ENCODE measurements around the gene FAM53A. TPM values are rescaled to one million over a fixed set of nuclear protein-coding genes. Genes with fewer than 3 reads are reported as not detected.
"Not testable (repeated sequence)": the region's sequence is repeated elsewhere in the genome, so short reads cannot be mapped to it uniquely, and the experiment has no call there.

Gene FAM53A
- total and polyA plus RNA-seq, 2 donors: 0.63 to 2.9 TPM

DNA sequence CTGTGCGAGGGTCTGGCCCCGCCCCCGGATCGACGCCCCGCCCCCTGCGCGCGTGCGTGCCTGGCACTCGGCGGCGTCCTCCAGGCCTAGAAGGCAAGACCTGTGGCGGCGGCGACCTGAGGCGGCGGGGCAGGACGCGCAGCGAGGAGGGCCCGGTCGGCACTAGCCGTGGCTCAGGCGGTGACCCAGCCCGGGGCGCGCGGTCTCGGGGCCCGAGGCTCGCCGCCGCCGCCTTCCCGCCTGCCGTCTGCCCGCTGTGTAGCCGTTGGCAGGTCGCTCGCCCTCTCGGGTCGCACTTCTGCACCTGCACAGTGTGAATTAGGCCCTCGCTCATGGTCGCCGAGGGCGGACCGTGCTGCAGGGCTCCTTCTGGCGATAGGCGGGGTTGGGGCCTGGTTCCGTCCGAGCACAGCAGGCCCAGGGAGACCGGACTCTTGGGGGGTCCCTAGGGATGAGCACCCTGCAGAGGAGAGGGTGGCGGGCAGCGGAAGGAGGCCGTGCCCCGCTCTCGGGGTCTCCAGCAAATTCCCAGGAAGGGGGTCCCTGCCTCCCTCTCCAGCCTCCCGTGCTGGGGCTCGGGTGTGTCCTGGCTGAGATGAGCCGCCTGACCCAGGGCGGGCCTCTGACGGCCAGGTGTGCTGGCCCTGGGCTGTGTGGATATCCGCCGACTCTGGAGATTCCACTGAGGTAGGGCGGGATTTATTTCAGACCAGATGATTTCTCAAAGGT lies 557 bp upstream of the FAM53A start:
- Histone ChIP-seq H3K36me3 (ENCODE audit: insufficient read depth) (no peaks in the 10 kb centered on the region), H3K4me1 (ENCODE audit: insufficient read depth) (no peaks in the 10 kb centered on the region), H3K4me3 (ENCODE audit: low read depth, low read length) (peak overlapping the region; percentile 46), H3K27ac (ENCODE audit: low read depth) (no peak overlapping the region)
- no peak for DNase-seq (ENCODE audit: extremely low spot score)
- WGBS: 30% methylated on average over 66 of the region's 66 CpGs

DNA sequence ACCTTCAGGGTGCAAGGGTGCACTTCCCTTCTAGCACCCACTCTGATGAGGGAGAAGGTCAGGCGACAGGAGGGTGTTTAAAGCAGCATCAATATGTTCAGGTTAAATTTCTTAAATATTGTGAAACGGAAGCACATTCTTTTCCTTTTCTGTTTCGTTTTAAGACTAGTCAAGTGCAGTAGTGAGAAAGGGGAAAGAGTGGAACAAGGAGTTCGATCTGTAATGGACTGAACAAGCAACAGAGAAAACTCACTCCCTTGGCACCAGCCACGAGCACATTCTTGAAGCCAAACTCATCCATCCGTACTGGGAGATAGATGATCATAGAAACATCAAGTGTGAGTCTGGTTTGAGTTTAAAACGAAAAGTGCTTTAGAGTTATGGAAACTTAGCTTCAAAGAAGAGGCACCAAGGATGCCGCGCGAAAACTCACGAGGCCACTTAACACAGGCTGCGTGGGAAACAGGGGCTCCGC lies 815 bp downstream of the FAM53A start:
- Histone ChIP-seq H3K4me3 (ENCODE audit: low read depth, low read length) (peak overlapping the region; percentile 46), H3K36me3 (ENCODE audit: insufficient read depth) (no peaks in the 10 kb centered on the region), H3K4me1 (ENCODE audit: insufficient read depth) (no peaks in the 10 kb centered on the region), H3K27ac (ENCODE audit: low read depth) (peak overlapping the region; percentile 33)
- no peak for DNase-seq (ENCODE audit: extremely low spot score)
- 7% methylated on average over 13 of the region's 13 CpGs for WGBS

DNA sequence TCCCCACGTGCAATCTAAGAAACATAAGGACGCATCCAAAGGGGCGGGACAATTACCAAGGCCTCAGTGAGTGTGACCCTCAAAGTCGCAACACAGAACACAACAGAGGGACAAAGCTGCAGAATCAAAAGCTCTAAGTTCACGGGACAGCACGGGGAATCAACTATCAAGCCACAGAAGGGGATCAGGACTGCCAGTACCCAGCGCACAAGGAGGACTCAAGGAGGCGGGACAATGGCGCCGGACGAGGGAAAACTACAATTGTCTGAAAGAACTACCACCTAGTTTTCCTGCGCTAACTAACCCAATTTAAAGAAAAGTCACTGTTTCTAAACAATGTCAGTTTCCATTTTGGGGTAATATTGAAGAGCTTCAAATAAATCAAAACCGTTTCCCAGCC lies 1.3 kb downstream of the FAM53A start:
- no peak overlapping the region for H3K27ac ChIP-seq (ENCODE audit: low read depth)
- DNase-seq (ENCODE audit: extremely low spot score): no peak
- WGBS: 90% methylated on average over 13 of the region's 13 CpGs

DNA sequence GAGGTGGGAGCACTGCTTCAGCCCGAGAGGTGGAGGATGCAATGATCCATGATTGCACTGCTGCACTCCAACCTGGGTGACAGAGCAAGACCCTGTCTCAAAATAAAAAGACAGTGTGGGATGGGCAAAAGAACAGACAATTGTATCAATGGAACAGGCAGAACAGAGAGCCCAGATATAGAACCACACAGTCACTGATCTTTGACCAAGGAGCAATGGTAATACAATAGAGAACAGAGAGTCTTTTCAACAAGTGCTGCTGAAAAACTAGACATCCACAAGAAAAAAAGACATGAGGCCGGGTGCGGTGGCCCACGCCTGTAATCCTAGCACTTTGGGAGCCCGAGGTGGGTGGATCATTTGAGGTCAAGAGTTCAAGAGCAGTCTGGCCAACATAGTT lies 5.9 kb downstream of the FAM53A start:
- Histone ChIP-seq H3K4me1 (ENCODE audit: insufficient read depth) (no peaks in the 10 kb centered on the region), H3K27ac (ENCODE audit: low read depth) (no peak overlapping the region), H3K36me3 (ENCODE audit: insufficient read depth) (no peaks in the 10 kb centered on the region), H3K4me3 (ENCODE audit: low read depth, low read length) (no peak overlapping the region)
- WGBS: 68% methylated on average over 5 of the region's 5 CpGs
- no peak for DNase-seq (ENCODE audit: extremely low spot score)

More for the DNA sequence above, 1.3 kb downstream of the FAM53A start:
- Histone ChIP-seq H3K36me3 (ENCODE audit: insufficient read depth) (no peaks in the 10 kb centered on the region), H3K4me3 (ENCODE audit: low read depth, low read length) (no peak overlapping the region), H3K4me1 (ENCODE audit: insufficient read depth) (no peaks in the 10 kb centered on the region)

DNA sequence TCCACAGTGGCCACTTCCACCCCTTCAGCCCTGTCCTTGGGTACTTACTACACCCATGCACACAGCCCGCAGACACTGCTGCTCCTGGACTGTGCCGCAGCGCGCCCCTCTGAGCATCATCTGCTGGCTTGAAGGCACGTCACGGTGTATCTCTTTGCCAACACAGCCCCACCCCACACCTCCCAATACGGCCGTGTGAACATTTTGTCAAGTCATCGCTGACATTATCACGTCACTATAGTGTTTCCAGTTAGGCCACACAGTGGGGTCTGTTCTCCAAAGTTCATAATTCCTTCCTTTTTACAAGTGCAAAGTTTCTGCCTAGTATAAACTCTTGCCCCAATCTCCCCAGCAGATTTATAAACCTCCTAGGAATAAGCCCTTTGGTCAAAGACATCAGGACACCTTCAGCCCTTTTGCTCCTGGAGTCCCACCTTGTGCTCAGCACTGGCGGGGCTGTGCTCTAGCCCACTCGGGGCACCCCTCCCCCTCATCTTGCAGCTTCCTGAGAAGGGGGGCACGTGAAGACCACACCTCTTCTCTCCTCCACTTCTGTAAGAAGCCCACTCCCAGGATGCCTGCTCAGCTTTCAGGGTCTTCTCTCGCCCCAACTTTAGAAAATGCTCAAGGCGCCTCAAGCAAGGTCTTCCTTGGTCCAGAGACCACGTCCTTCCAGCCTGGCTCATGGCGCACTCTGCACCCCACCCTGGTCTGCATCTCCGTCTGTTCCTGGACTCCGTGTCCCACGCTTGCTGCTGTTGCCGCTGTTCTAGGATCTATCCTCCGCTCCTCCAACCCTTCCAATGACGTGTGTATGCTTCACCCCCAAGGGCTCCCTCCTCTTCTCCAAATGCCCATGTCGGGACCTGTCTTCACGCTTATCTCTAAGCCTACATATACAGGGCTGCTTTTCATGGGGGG lies 7.2 kb downstream of the FAM53A start:
- Histone ChIP-seq H3K4me1 (ENCODE audit: insufficient read depth) (no peaks in the 10 kb centered on the region), H3K27ac (ENCODE audit: low read depth) (no peak overlapping the region), H3K36me3 (ENCODE audit: insufficient read depth) (no peaks in the 10 kb centered on the region), H3K4me3 (ENCODE audit: low read depth, low read length) (no peak overlapping the region)
- no peak for DNase-seq (ENCODE audit: extremely low spot score)
- WGBS: 78% methylated on average over 25 of the region's 25 CpGs

DNA sequence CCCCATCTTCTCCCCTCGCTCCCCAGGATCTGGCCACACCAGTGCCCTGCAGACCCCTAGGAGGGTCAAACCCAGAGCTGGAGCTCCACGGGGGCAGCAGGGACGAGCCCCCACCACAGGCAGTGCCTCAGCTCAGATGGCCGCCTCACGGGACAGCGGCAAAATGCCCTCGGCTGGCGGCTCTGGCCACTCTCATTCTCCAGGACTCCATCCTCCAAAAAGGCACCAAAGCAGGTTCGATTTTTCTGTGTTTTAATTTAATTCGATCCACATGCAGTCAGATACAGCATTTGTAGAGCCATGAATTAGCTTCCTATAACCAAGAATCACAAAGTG lies 8.3 kb downstream of the FAM53A start:
- Histone ChIP-seq H3K4me1 (ENCODE audit: insufficient read depth) (no peaks in the 10 kb centered on the region), H3K27ac (ENCODE audit: low read depth) (no peak overlapping the region), H3K4me3 (ENCODE audit: low read depth, low read length) (no peak overlapping the region), H3K36me3 (ENCODE audit: insufficient read depth) (no peaks in the 10 kb centered on the region)
- no peak for DNase-seq (ENCODE audit: extremely low spot score)
- 85% methylated on average over 10 of the region's 10 CpGs for WGBS

DNA sequence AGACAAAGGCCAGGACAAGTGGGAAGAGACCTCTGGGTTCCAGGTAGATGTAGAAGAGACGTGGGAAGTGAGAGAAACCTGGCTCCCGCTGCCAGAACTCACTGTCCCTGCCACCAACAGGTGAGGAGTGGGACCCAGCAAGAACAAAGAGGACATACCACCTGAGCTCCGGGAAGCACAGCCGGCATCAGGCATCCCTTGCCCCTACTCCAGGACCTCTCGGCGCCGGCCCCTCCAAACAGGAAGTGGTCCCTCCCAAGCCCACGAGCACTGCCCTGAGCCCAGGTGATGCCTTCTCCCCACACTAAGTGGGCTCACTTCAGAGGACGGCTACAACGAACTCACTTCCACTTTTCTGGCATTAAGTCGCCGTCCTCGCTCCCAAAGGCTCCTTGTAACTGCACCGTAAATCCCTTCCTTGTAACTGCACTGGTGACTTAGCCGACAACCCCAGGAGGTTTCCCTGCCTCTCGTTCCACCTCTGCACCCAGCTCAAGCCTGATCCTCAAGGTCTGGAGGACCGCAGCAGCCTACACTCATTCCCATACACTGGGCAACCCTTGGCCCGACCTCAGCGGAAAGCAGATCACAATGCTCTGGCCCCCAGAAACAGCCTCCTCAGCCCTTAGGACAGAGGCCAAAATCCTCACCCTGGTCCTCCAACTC lies 8.8 kb downstream of the FAM53A start:
- Histone ChIP-seq H3K4me1 (ENCODE audit: insufficient read depth) (no peaks in the 10 kb centered on the region), H3K27ac (ENCODE audit: low read depth) (no peak overlapping the region), H3K36me3 (ENCODE audit: insufficient read depth) (no peaks in the 10 kb centered on the region), H3K4me3 (ENCODE audit: low read depth, low read length) (no peak overlapping the region)
- 73% methylated on average over 19 of the region's 19 CpGs for WGBS
- DNase-seq (ENCODE audit: extremely low spot score): no peak

DNA sequence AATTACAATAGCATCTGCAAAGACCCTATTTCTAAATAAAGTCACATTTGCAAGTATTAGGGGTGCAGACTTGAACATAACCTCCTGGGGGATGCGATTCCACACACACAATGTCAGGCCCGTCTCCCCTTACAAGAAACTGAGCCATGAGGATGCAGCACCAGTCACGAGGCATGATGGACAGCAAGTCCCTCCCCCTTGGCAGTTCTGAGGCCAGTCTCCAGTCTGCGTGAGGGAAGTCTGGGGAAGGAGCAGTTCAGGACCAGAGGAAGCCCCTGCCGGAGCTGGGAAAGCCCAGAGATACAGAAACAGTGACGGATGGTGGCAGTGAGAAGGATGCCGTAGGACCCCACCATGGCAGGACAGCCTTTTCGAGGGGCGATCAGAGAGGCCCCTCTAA lies 9.4 kb downstream of the FAM53A start:
- no peaks in the 10 kb centered on the region for H3K4me1 ChIP-seq (ENCODE audit: insufficient read depth)
- WGBS: 66% methylated on average over 9 of the region's 9 CpGs
- no peak overlapping the region for H3K4me3 ChIP-seq (ENCODE audit: low read depth, low read length)
- H3K36me3 ChIP-seq (ENCODE audit: insufficient read depth): no peaks in the 10 kb centered on the region
- no peak overlapping the region for H3K27ac ChIP-seq (ENCODE audit: low read depth)
- no peak for DNase-seq (ENCODE audit: extremely low spot score)

DNA sequence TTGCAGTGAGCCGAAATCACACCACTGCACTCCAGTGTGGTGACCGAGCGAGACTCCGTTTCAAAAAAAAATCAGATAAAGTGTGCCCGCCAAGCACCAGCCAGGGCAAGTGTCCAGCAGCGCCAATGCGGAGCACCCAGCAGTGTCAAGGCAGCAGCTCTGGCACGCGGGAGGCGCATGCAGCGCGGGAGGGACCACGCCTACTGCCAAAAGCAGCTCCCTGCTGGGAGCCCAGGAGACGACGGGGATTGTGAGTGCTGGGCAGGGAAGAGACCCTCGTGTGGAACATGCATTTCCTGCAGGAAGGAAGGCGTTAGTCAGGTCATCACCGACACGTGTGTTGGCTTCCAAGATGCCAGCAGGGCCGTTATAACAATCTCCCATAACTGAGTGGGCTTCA lies 10.4 kb downstream of the FAM53A start:
- no peaks in the 10 kb centered on the region for H3K4me1 ChIP-seq (ENCODE audit: insufficient read depth)
- no peak overlapping the region for H3K27ac ChIP-seq (ENCODE audit: low read depth)
- 85% methylated on average over 20 of the region's 20 CpGs for WGBS

DNA sequence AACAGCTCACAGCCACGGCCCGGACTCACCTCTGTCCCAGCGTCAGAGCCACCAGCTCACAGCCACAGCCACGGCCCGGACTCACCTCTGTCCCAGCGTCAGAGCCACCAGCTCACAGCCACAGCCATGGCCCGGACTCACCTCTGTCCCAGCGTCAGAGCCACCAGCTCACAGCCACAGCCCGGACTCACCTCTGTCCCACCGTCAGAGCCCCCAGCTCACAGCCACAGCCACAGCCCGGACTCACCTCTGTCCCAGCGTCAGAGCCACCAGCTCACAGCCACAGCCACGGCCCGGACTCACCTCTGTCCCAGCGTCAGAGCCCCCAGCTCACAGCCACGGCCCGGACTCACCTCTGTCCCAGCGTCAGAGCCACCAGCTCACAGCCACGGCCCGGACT lies 13.1 kb downstream of the FAM53A start:
- not testable (repeated sequence) for DNase-seq (ENCODE audit: extremely low spot score); H3K36me3 ChIP-seq (ENCODE audit: insufficient read depth); H3K4me1 ChIP-seq (ENCODE audit: insufficient read depth); H3K27ac ChIP-seq (ENCODE audit: low read depth); H3K4me3 ChIP-seq (ENCODE audit: low read depth, low read length)
- WGBS: 92% methylated on average over 20 of the region's 20 CpGs

More for the DNA sequence above, 10.4 kb downstream of the FAM53A start:
- no peak for DNase-seq (ENCODE audit: extremely low spot score)
- Histone ChIP-seq H3K4me3 (ENCODE audit: low read depth, low read length) (no peak overlapping the region), H3K36me3 (ENCODE audit: insufficient read depth) (no peaks in the 10 kb centered on the region)

DNA sequence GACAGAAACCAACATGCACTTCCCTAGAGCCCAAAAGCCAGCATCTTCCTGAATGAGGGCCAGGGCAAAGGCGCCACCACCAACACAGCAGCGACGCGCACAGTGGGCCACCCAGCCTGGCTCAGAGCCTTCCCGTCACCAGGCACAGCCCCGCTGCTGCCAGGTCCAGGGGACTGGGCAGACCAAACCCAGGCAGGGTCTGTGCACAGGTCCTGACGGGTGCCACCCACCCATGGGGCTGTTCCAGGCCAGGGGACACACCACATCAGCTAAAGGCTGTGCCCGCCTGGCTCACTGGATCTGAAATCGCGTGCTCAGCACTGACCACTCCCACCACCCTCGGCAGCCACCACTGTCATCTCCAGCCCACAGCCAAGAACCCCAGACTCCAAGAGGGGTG lies 13.8 kb downstream of the FAM53A start:
- H3K36me3 ChIP-seq (ENCODE audit: insufficient read depth): no peaks in the 10 kb centered on the region
- WGBS: 92% methylated on average over 11 of the region's 11 CpGs
- DNase-seq (ENCODE audit: extremely low spot score): no peak
- H3K4me3 ChIP-seq (ENCODE audit: low read depth, low read length): no peak overlapping the region
- no peak overlapping the region for H3K27ac ChIP-seq (ENCODE audit: low read depth)
- no peaks in the 10 kb centered on the region for H3K4me1 ChIP-seq (ENCODE audit: insufficient read depth)

DNA sequence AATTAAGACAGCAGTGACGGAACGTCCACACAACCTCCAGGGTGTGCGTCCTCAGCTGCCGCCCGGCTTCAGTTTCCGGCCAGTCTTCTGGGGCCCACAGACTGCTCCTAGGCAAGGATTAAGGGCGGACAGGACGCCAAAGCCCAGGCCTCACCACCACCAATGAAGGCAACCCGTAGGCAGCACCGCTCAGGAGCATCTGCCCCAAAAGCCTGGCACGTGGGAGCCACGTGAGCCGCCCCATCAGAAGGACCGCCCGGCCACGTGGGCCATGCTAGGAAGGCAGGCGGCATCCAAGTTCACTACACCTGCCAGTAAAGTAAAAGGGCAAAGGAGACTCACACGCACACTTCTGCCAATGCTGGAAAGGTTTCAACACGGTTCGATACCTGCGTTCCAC lies 14.3 kb downstream of the FAM53A start:
- WGBS: 93% methylated on average over 21 of the region's 21 CpGs
- DNase-seq (ENCODE audit: extremely low spot score): no peak
- no peaks in the 10 kb centered on the region for H3K36me3 ChIP-seq (ENCODE audit: insufficient read depth)
- H3K4me3 ChIP-seq (ENCODE audit: low read depth, low read length): no peak overlapping the region
- H3K4me1 ChIP-seq (ENCODE audit: insufficient read depth): no peaks in the 10 kb centered on the region
- H3K27ac ChIP-seq (ENCODE audit: low read depth): no peak overlapping the region

DNA sequence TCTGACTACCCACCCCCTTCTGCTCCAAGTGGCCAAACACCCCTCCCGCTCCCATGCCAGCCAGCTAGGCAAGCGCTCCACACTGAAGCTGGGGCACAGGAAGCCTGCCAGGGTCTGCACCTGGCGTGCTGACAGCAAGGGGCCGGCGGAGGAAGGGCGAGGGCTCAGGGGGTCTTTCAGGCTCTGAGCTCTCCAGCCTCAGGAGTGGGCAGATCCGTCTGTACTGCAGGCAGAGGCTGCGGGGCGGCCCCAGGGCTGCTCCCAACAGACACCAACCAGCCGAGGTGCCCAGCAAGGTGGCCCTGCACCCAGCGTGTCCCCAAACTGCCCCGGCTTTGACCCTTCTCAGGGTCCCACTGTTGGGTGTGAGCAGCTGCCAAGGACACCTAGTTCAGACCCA lies 14.8 kb downstream of the FAM53A start:
- WGBS: 91% methylated on average over 12 of the region's 12 CpGs
- Histone ChIP-seq H3K4me1 (ENCODE audit: insufficient read depth) (no peaks in the 10 kb centered on the region), H3K4me3 (ENCODE audit: low read depth, low read length) (no peak overlapping the region), H3K27ac (ENCODE audit: low read depth) (no peak overlapping the region), H3K36me3 (ENCODE audit: insufficient read depth) (no peaks in the 10 kb centered on the region)
- DNase-seq (ENCODE audit: extremely low spot score): no peak

DNA sequence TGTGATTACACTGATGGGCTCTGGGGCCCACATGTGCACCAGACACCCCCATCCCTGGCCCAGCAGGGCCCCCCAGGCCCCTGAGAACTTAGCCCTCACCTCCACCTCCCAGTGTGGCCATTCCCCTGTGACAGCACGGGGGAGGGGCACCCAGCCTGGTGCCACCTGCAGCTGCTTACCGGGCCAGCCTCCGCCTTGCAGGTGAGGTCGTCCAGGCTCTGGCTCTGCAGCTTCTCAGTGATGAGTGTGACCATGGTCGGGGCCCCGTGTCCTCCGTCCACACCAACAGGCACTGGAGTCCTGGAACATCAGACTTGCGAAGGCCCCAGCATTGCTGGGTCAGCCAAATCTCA lies 15.6 kb downstream of the FAM53A start:
- Histone ChIP-seq H3K4me3 (ENCODE audit: low read depth, low read length) (no peak overlapping the region), H3K27ac (ENCODE audit: low read depth) (no peak overlapping the region), H3K36me3 (ENCODE audit: insufficient read depth) (no peaks in the 10 kb centered on the region), H3K4me1 (ENCODE audit: insufficient read depth) (no peaks in the 10 kb centered on the region)
- no peak for DNase-seq (ENCODE audit: extremely low spot score)
- 88% methylated on average over 8 of the region's 8 CpGs for WGBS
